Parietal lobe (tissue), 2 donors: Measurements from ENCODE around the gene DKC1. TPM values are rescaled to one million over a fixed set of nuclear protein-coding genes. Genes with fewer than 3 reads are reported as not detected.

Experiments
- small RNA-seq: library from RNA; depleted of rRNA; stranded (forward); fragments of <200 nt; gene quantifications from one replicate; pipeline ENCODE3, GENCODE V24; 2014; ENCODE audit warnings: low replicate concordance
- total RNA-seq: library from RNA; depleted of rRNA; stranded (reverse); fragments of >200 nt; gene quantifications from one replicate; pipeline ENCODE4 v1.2.3, GENCODE V29; 2014

The DKC1 gene
- total RNA-seq = 29.7 TPM

DNA sequence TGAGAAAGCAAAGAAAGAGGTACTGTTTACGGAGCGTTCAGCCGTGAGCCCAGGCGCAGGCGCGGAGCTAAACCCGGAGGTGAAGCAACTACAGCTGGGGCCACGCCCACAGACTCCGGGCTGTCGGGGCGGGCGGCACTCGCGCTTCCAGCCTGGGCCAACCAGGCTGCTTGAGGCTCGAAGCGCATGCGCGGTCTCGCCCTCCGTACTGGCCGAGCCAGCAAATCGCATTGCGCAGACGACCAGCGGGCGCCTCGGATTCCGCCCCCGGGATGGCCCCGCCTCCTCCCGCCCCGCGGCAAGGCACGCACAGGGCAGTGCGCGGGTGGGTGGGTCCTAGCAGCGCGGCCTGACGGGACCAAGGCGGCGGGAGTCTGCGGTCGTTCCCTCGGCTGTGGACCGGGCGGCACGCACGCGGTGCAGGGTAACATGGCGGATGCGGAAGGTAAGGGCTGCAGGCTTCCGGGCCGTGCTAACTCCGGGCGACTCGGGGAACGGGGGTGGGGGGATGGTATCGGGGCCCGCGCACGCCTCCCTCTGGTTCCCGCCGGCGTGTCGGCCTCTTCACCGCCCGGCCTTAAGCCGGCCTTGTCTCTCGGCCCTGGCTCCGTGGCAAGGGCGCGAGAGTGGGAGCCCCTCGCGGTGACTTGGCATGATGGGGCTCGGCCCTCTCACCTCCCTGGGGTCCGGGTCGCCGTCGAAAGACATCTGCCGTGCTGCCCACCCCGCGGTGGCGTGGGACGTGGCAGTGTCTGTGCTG lies at the start of gene DKC1:
Gene DKC1, plus strand, starts transcription at position 328 of the 760 bp plus-strand sequence. Its CDS starts 102 bp downstream, at position 430.

DNA sequence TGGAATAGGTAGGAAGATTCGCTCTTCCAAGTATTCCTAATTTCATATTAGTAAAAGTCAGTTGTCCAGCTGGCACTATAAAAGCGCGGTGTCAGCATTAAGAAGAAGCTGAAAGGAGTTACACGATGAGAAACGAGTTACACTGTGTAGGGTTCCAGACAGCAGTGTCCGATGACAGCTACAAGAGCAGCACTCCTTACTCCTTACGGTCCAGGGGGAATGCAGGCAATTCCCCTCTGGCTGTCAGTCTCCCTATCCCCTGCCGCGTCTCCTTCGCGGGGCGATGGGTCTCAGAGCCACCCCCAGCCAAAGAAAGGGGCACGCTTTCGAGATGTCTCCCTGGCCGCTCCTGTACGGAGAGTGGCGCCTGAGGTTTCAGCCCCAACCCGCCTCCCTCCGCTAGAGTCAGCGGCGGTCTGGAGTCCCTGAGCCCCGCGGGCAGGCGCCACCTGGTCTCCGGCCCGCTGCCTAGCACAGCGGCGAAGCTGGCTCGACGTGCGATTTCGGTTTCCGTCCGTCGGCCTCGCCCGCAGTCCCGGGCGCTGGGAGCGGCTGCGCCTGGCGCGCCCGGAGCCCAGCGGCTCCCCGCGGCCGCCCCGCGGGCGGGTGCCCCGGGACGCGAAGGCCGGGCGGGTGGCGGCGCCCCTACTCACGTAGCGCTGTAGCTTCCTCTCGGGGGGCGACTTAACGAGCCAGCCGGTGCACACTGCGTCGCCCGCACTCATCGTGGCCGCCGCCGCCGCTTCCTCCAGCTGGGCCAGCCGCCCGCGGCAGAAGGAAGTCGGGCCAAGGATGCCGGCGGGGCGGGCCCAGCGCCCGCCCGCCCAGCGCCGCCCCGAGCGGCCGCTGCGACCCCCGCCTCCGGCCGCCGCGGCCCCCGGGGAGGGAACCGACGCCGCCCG lies 12.1 kb upstream of the DKC1 start, which contains the start of gene GAB3:
Gene GAB3, minus strand, starts transcription at position 777 of the 902 bp plus-strand sequence. Its CDS starts 52 bp downstream, at position 725.

DNA sequence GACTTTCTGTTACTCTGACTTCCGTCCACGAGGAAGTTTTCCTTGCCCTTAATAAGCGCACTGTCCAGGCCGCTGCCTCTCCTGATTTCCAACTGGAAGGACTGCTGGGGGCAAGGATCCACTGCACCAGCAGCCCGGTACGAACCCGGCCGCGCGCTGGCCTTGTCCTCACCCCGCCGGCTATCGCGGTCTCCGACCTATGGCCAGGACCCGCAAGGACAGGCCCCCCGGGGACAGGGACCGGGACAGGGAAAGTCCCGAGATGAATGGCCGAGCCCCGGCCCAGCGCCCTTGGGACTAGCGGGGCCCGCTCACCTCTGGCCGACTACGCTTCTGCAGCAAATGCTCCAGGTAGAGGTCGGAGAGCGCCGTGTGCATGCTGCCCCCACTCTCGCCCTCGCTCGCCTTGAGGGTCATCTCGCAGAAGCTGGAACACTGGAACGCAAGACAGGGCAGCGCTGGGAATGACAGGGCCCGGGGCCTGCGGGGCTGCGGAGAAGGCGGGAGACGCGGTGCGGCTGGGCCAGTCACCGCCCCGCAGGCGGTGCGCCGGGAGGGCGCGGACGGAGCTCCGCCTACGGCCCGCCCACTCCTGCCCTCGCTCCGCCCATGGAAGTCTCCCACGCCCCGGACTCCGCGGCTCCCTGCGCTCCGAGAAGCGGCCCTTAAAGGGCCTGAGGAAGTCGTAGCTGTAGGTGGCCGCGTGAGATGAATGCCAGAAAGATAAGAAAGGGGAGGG lies 42.5 kb downstream of the DKC1 start, which contains the start of gene MPP1:
Gene MPP1, minus strand, starts transcription at position 529 of the 739 bp plus-strand sequence. Its CDS starts 112 bp downstream, at position 417.

Small RNA genes within 50 kb of the gene (small RNA-seq; reads per million reads assigned to genes)
- gene SNORA36A = not detected

Other genes starting within 250 kb of the DKC1 start
- 13.8 TPM for gene FAM3A, start 246.6 kb upstream of the DKC1 start, total RNA-seq
- 32.9 TPM for gene G6PD, start 216.0 kb upstream of the DKC1 start, total RNA-seq
- 5.9 TPM for gene IKBKG, start 215.2 kb upstream of the DKC1 start, total RNA-seq
- not detected for gene CTAG1A, start 177.7 kb upstream of the DKC1 start, total RNA-seq
- not detected for gene CTAG1B, start 143.6 kb upstream of the DKC1 start, total RNA-seq
- gene CTAG2, start 109.3 kb upstream of the DKC1 start, total RNA-seq = not detected
- 0.94 TPM for gene GAB3, start 11.8 kb upstream of the DKC1 start, total RNA-seq
- gene MPP1, start 42.6 kb downstream of the DKC1 start, total RNA-seq = 25.7 TPM
- not detected for gene SMIM9, start 71.8 kb downstream of the DKC1 start, total RNA-seq
- gene F8A1, start 123.5 kb downstream of the DKC1 start, total RNA-seq = 5.6 TPM